ENCODE results near the gene SRGAP3.

- TF ChIP-seq CTCF (IDR thresholded peaks at IDR 0.05; ENCODE audit: low read depth, low read length) (no peak), EZH2phosphoT487 (IDR thresholded peaks at IDR 0.05; ENCODE audit: low read depth) (no peak)
These were observed 306.5 kb downstream of the SRGAP3 start for GRCh38 chr3:8942746-8943488.

Measured in OCI-LY3 (cell line).